ENCODE data around the gene PNMT.
"Not testable (repeated sequence)": the region's sequence is repeated elsewhere in the genome, so short reads cannot be mapped to it uniquely, and the experiment has no call there.

Gene PNMT

GRCh38 chr17:39711071-39711470 is 42.8 kb downstream of the PNMT start:
- not testable (repeated sequence) for DNase-seq

- no peak for DNase-seq
Measured at GRCh38 chr17:39711851-39712250, 43.6 kb downstream of the PNMT start.

DNA sequence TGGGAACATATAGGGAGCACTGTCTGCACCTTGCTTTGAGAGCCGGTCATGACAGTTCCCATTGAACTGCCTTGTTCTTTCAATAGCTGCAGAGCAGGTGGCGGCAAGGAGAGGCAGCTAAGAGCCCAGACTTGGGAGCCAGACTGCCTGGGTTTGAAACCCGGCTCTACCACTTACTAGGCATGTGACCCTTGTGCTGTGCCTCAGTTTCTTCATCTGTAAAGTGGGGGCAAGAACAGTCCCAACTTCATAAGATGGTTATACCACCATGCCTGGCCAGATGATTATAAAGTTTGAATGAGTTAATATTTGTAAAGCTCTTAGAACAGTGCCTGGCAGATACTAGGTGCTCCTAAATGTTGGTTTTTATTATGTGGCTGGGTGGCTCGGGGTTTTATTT is 46.0 kb downstream of the PNMT start:
- DNase-seq, result no peak

DNA sequence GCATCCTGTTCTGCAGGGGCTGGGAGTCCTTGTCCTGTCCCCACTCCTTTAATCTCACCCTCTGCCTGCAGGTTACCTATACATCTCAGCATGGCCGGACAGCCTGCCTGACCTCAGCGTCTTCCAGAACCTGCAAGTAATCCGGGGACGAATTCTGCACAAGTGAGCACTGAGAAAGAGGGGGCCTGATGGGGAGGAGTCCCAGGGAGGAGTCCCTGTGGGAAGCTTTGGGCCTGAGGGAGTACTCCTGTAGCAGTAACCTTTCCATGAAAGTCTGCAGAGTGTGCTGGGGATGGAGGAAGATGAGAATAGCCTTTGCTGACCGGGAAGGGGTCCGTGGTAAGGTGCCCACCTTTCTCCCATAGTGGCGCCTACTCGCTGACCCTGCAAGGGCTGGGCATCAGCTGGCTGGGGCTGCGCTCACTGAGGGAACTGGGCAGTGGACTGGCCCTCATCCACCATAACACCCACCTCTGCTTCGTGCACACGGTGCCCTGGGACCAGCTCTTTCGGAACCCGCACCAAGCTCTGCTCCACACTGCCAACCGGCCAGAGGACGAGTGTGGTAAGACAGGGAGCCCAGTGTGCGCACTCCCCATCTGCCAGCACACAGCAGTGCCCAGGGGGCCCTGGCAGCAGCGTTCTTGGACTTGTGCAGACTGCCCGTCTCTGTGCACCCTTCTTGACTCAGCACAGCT is 47.3 kb downstream of the PNMT start:
- no peak for DNase-seq

- no peak for DNase-seq
Measured at GRCh38 chr17:39716073-39716818, 48.0 kb downstream of the PNMT start.

DNA sequence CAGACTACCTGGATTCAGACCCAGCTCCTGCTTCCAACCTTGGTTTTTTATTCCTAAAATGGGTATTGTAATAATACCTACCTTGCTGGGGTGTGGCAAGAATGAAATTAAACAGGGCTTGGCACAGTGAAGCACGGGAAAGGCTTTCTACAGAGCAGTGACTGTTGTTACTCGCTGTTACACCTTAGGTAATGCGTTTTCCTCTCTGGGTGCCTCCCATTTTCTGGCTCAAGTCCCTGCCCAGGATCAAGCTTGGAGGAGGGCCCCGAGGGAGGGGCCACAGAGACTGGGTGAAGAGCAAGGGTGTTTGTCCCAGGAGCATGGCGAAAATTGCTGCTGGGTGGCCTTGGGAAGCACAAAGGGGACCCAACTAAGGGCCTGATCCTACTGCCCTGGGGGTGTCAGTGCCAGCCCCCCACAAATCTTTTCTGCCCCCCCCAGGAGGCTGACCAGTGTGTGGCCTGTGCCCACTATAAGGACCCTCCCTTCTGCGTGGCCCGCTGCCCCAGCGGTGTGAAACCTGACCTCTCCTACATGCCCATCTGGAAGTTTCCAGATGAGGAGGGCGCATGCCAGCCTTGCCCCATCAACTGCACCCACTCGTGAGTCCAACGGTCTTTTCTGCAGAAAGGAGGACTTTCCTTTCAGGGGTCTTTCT is 48.8 kb downstream of the PNMT start:
- no peak for DNase-seq

DNA sequence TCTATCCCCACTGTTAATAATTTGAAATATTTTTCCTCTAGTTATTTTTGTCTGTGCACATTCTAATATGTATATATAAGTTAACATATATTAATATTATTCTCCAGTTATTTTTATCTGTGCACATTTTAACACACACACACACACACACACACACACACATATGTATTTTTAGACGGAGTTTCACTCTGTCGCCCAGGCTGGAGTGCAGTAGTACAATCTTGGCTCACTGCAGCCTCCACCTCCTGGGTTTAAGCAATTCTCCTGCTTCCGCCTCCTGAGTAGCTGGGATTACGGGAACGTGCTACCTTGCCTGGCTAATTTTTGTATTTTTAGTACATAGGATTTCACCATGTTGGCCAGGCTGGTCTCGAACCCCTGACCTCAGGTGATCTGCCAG is 49.4 kb downstream of the PNMT start:
- DNase-seq, result no peak

DNA sequence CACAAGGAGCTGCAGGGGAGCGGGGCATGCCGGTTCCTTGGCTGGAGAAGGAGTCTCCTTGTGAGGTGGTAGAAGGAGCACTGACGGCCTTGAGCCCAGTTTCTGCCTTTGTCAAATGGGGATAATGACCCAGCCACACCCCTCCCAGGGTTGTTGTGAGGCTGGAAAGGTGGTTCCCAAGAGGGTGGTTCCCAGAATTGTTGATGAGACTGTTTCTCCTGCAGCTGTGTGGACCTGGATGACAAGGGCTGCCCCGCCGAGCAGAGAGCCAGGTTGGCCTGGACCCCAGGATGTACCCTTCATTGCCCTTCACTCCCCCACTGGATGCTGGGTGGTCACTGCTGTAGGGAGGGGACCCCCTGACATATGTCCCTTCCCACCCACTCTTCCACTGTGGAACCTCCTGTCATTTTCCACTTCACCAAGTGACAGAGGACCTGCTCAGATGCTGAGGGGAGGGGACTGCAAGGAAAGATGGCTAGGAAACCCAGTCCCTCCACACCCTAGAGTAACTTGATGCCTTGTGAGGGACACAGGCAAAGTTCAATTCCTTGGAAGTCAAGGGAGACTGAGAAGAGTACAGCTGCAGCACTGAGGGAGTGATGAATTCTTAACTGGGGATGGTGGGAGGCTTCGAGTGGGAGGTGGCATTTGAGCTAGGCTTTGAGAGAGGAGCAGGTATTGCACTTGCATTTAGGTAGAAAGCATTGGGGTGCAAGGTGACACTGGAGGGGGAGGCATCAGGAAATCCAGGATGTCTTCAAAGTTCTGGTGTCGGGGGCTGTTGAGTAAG is 51.5 kb downstream of the PNMT start:
- no peak for DNase-seq
